Thyroid gland (tissue), 4 donors: ENCODE data around the gene SH3TC2. TPM values are rescaled to one million over a fixed set of nuclear protein-coding genes. Genes with fewer than 3 reads are reported as not detected.
A peak's percentile ranks its signal among the peaks of the same experiment; 100 is the strongest.

Experiments used
- DNase-seq, 2 donors: peaks; one replicate each; pipeline ENCODE4 v3.0.0-alpha.2; 2019
- H3K27ac ChIP-seq, 3 donors: fragments of 200-600 bp; sonication (generic); 1 replicate in 2 of 3; 2 replicates in 1 of 3; pipeline ENCODE4 v1.5.1; 2016 to 2019; ENCODE audit warnings: mild to moderate bottlenecking in 1 of 3, moderate library complexity in 1 of 3
- H3K27me3 ChIP-seq: fragments of 200-600 bp; sonication (generic); one replicate; pipeline ENCODE4 v1.5.1; 2019
- H3K36me3 ChIP-seq, 2 donors: fragments of 200-600 bp; sonication (generic); one replicate each; pipeline ENCODE4 v1.5.1; 2016 to 2019
- H3K4me1 ChIP-seq, 2 donors: fragments of 200-600 bp; sonication (generic); one replicate each; pipeline ENCODE4 v1.5.1; 2017 to 2019
- H3K4me3 ChIP-seq, 3 donors: fragments of 200-600 bp; sonication (generic); replicated peaks in 1 of 3; 1 replicate in 2 of 3; 2 replicates in 1 of 3; pipeline ENCODE4 v1.5.1; 2016; ENCODE audit warnings: mild to moderate bottlenecking in 1 of 3
- H3K9me3 ChIP-seq: fragments of 200-600 bp; sonication (generic); one replicate; pipeline ENCODE4 v1.5.1; 2017
- POLR2A ChIP-seq, 2 donors: fragments of 450-650 bp; IDR thresholded peaks; one replicate each; pipeline ENCODE4 v1.6.1; 2017; ENCODE audit warnings: antibody characterized with exemption in 2 of 2, mild to moderate bottlenecking in 2 of 2, moderate library complexity in 1 of 2
- WGBS, 2 donors: methylation state at CpG; one replicate each; pipeline ENCODE4 v1.1.5; 2017; 5-methylcytosine and 5-hydroxymethylcytosine counted together
- intact Hi-C: fragments of 100-400 bp; cut with DNase I; formaldehyde crosslinking; loops from one replicate; pipeline ENCODE4 v1.15.1; 2023
- total RNA-seq, 4 donors: library from RNA; depleted of rRNA; stranded (reverse); fragments of >200 nt; gene quantifications; one replicate each; pipeline ENCODE4 v1.2.3, GENCODE V29; 2016
- TF ChIP-seq, protein P1 (sequence below), 6 experiments: fragments of 200-600 bp in 3 of 6; fragments of 450-650 bp in 3 of 6; sonication (generic) in 3 of 6; IDR thresholded peaks; one replicate each; pipeline ENCODE4 v1.5.1; 2016 to 2019; ENCODE audit warnings: antibody characterized with exemption in 6 of 6, mild to moderate bottlenecking in 2 of 6, inconsistent platforms in 1 of 6, moderate library complexity in 1 of 6

Gene SH3TC2
- total RNA-seq, 4 donors from 2014 or later, result 0.83 to 2.0 (median 1.5) TPM

DNA sequence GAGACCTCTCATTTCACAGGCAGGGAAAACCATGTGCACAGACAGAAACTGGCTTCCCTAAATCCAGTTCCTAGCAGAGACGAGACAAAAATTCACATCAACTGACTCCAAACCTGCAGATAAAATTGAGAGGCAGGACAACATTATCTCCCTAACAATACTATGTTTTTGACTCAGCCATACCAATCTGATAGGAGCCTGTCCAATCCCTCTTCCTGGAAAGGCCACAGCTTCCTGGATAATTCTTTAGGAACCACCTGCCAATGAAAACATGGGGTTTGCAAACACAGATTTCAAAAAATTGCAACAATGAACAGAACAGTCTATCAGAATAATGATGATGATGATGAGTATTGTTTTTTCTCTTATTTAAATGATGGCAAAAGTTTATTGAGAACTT is 22.4 kb downstream of the SH3TC2 start:
- WGBS, 2 donors, result 63 to 93% methylated on average over 1 of the region's 1 CpG
- no peak overlapping the region for H3K27ac ChIP-seq

DNA sequence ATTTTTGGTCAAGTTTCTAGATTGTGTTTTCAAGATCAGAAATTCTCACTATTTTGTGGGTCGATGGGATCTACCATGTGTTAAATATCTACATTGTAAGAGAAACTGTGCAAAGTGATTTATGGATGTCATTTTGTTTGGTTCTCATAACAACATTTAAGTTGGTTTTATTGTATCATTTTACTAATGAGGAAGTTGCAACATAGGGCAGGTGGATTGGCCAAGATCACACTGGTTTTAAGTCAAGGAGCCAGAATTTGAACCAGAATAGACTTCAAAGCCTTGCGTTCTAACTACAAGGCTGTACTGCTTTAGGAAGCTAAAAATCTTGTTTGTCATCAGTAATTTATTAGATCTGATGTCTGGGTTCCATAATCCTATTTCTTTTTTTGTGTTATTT is 23.4 kb downstream of the SH3TC2 start:
- intact Hi-C loops, result loop anchor here (5.0 to 10.0 kb wide), 2 partner anchors 302 to 595 kb away; no protein-coding TSS in a partner anchor
- Histone ChIP-seq H3K36me3 (no peaks in the 10 kb centered on the region), H3K4me3 (no peak overlapping the region), H3K9me3 (no peaks in the 10 kb centered on the region), H3K27ac (no peak overlapping the region), H3K4me1 (no peaks in the 10 kb centered on the region), H3K27me3 (no peaks in the 10 kb centered on the region)
- DNase-seq, result no peak
- 89 to 95% methylated on average over 2 of the region's 2 CpGs for WGBS, 2 donors
- TF ChIP-seq, protein P1, sequence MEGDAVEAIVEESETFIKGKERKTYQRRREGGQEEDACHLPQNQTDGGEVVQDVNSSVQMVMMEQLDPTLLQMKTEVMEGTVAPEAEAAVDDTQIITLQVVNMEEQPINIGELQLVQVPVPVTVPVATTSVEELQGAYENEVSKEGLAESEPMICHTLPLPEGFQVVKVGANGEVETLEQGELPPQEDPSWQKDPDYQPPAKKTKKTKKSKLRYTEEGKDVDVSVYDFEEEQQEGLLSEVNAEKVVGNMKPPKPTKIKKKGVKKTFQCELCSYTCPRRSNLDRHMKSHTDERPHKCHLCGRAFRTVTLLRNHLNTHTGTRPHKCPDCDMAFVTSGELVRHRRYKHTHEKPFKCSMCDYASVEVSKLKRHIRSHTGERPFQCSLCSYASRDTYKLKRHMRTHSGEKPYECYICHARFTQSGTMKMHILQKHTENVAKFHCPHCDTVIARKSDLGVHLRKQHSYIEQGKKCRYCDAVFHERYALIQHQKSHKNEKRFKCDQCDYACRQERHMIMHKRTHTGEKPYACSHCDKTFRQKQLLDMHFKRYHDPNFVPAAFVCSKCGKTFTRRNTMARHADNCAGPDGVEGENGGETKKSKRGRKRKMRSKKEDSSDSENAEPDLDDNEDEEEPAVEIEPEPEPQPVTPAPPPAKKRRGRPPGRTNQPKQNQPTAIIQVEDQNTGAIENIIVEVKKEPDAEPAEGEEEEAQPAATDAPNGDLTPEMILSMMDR (IDR thresholded peaks at IDR 0.05), result no peak
- no peak for TF ChIP-seq POLR2A (IDR thresholded peaks at IDR 0.05)

More for the DNA sequence above, 22.4 kb downstream of the SH3TC2 start:
- intact Hi-C loops, result no loop called here
- Histone ChIP-seq H3K4me3 (no peak overlapping the region), H3K27me3 (no peaks in the 10 kb centered on the region), H3K4me1 (no peaks in the 10 kb centered on the region), H3K36me3 (no peaks in the 10 kb centered on the region), H3K9me3 (no peaks in the 10 kb centered on the region)
- TF ChIP-seq, protein P1 (IDR thresholded peaks at IDR 0.05), result no peak
- no peak for TF ChIP-seq POLR2A (IDR thresholded peaks at IDR 0.05)
- DNase-seq, result no peak

DNA sequence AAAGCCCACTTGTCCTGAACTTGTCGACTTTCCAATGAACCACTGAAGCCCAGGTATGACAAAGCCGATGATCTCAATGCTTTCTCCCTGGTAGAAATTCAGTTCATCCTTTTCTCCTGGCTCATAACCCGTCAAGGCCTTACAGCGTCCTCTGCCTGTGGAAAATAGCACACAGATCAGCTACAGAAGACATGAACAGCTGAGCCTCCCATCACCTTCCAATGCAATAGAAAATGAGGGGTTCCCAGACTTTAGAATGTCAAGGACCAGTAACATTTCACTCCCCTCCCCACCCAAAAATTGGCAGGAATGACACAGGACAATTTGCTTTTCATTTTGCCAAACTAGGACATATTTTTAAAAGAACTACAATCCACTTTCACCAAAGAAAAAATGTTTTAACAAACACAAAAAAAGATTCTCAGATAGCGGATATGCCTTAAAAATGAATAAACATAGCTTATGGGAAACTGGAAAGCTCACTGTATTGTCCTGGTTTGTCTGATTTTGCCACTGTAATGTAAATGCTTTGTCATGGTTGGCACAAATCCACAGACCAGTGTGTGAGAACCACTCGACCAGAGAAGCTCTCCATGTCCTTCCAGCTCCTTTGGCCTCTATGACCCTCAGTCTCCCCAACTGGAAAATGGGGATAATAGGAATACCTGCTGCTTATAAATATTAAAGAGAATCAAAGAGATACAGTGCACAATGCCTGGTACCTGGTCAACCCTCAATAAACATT is 24.4 kb downstream of the SH3TC2 start:
- intact Hi-C loops, result loop anchor here (5.0 to 10.0 kb wide), 2 partner anchors 301 to 594 kb away; no protein-coding TSS in a partner anchor
- Histone ChIP-seq H3K36me3 (no peaks in the 10 kb centered on the region), H3K4me3 (no peak overlapping the region), H3K27ac (no peak overlapping the region), H3K27me3 (no peaks in the 10 kb centered on the region), H3K4me1 (no peaks in the 10 kb centered on the region), H3K9me3 (no peaks in the 10 kb centered on the region)
- peak in 1 of 2 donors; percentile 15 for DNase-seq
- 73 to 77% methylated on average over 6 of the region's 6 CpGs for WGBS, 2 donors
- TF ChIP-seq POLR2A (IDR thresholded peaks at IDR 0.05), result no peak
- TF ChIP-seq, protein P1 (IDR thresholded peaks at IDR 0.05), result no peak

DNA sequence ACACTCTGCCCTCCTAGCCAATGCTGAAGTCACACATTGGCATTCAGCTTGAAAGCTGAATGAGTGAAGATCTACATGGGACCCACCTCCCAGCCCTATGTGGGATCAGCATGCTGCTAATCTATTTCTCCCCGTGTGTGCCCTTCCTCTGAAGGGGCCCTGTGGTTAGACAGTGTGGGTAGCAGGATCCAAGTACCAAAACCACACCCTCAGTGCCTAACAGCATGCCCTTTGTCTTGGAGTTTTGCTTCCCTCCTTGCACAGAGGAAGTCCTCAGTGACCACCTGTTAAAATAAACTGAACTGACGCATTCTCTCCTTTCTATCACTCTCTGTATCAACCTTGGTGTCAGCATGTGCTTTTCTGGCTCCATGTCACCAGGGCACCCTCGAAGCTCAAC is 25.0 kb downstream of the SH3TC2 start:
- H3K27me3 ChIP-seq, result no peaks in the 10 kb centered on the region
- no peaks in the 10 kb centered on the region for H3K36me3 ChIP-seq
- no peak overlapping the region for H3K27ac ChIP-seq
- no peak for TF ChIP-seq POLR2A (IDR thresholded peaks at IDR 0.05)
- TF ChIP-seq, protein P1 (IDR thresholded peaks at IDR 0.05), result no peak
- intact Hi-C loops, result loop anchor here (5.0 to 10.0 kb wide), 2 partner anchors 301 to 593 kb away; no protein-coding TSS in a partner anchor
- no peak overlapping the region for H3K4me3 ChIP-seq
- DNase-seq, result no peak
- H3K4me1 ChIP-seq, result no peaks in the 10 kb centered on the region
- 52 to 63% methylated on average over 3 of the region's 3 CpGs for WGBS, 2 donors
- H3K9me3 ChIP-seq, result no peaks in the 10 kb centered on the region

DNA sequence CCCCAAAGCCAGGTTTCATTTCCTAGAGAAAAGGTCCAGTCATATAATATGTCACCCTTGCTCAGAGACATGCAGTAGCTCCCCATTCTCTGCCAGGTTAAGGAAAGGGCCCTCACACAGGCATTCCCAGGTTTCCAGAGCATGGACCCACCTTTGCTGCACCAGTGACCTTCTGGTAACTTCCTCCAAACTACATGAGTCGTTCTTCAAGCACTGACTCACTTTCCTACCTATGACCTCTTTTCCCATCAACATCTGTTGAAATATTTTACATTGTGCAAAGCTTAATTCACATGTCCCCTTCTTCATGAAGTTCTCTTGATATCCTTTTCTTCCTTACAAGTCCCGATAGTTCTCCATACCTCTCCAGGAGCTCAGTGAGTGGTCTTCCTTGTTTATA is 25.9 kb downstream of the SH3TC2 start:
- intact Hi-C loops, result loop anchor here (5.0 to 10.0 kb wide), 2 partner anchors 300 to 592 kb away; no protein-coding TSS in a partner anchor
- TF ChIP-seq, protein P1 (IDR thresholded peaks at IDR 0.05), result no peak
- TF ChIP-seq POLR2A (IDR thresholded peaks at IDR 0.05), result no peak
- WGBS, 2 donors, result 67 to 76% methylated on average over 2 of the region's 2 CpGs

More for the DNA sequence above, 25.9 kb downstream of the SH3TC2 start:
- H3K36me3 ChIP-seq, result no peaks in the 10 kb centered on the region
- DNase-seq, result no peak
- no peaks in the 10 kb centered on the region for H3K4me1 ChIP-seq
- no peak overlapping the region for H3K4me3 ChIP-seq
- H3K27ac ChIP-seq, result no peak overlapping the region
- H3K27me3 ChIP-seq, result no peaks in the 10 kb centered on the region
- H3K9me3 ChIP-seq, result no peaks in the 10 kb centered on the region
